HepG2 (cell line): ENCODE results near the gene SOWAHA. TPM values are rescaled to one million over a fixed set of nuclear protein-coding genes. Genes with fewer than 3 reads are reported as not detected.
"Not testable (repeated sequence)": the region's sequence is repeated elsewhere in the genome, so short reads cannot be mapped to it uniquely, and the experiment has no call there.

Source experiments
- ATAC-seq: fragments of 200-7000 bp; cut with Tn5 transposase; 3 replicates; pipeline ENCODE4 v1.9.1; 2020; ENCODE audit warnings: mild to moderate bottlenecking, moderate library complexity
- BruUV-seq: library from RNA; stranded (reverse); fragments of 400-500 nt; replicated peaks from 2 replicates; lab custom pipeline; 2021; lab: Mats Ljungman, UMichigan
- CTCF ChIA-PET: fragments of 300-600 bp; formaldehyde crosslinking; extraction: SDS; loops from one replicate; lab custom pipeline; 2021; ENCODE audit warnings: low total read pairs, inconsistent platforms, low intra/inter-chr PET ratio; lab: Yijun Ruan, JAX
- POLR2A ChIA-PET: fragments of 350-600 bp; sonication (Branson Sonifier 250); formaldehyde crosslinking; loops from one replicate; lab custom pipeline; 2020; ENCODE audit warnings: antibody characterized with exemption, inconsistent platforms; lab: Yijun Ruan, JAX
- DNase-seq: peaks from one replicate; pipeline ENCODE4 v3.0.0-alpha.2; 2015; ENCODE audit warnings: low spot score
- FAIRE-seq: peaks from 3 replicates; lab custom pipeline; 2011; peaks lifted over from hg19 to GRCh38; lab: Jason Lieb, UNC
- H2AFZ ChIP-seq: one replicate; pipeline ENCODE4 v1.6.1; 2011; ENCODE audit warnings: low read length, inconsistent platforms
- H3K27ac ChIP-seq: fragments of 300-600 bp; 3 replicates; pipeline ENCODE4 v1.8.0; 2011; ENCODE audit warnings: mixed run types, mild to moderate bottlenecking, mixed read lengths, low read length, inconsistent platforms; ENCODE audit not compliant: insufficient read depth; ENCODE audit errors: extremely low read length
- H3K27me3 ChIP-seq, 2 experiments: fragments of 200-600 bp in 1 of 2; 2 replicates in 1 of 2; 3 replicates in 1 of 2; pipeline versions ENCODE4 v1.6.0 to v1.8.0; 2011; ENCODE audit warnings: low read length in 2 of 2, mild to moderate bottlenecking in 2 of 2, moderate library complexity in 2 of 2, inconsistent platforms in 1 of 2; ENCODE audit not compliant: insufficient read depth in 2 of 2, control insufficient read depth in 1 of 2
- H3K36me3 ChIP-seq, 2 experiments: fragments of 200-600 bp in 1 of 2; replicated peaks in 1 of 2; 2 replicates in 1 of 2; 3 replicates in 1 of 2; pipeline versions ENCODE4 v1.5.1 to v1.8.0; 2011; ENCODE audit warnings: low read length in 2 of 2, inconsistent platforms in 1 of 2; ENCODE audit not compliant: insufficient read depth in 2 of 2, control insufficient read depth in 1 of 2
- H3K4me1 ChIP-seq: 2 replicates; pipeline ENCODE4 v1.5.1; 2012; ENCODE audit warnings: low read length, inconsistent platforms; ENCODE audit not compliant: insufficient read depth
- H3K4me2 ChIP-seq: 2 replicates; pipeline ENCODE4 v1.6.0; 2011; ENCODE audit warnings: low read depth, low read length, inconsistent platforms
- H3K4me3 ChIP-seq, 3 experiments: fragments of 200-600 bp in 1 of 3; sonication (generic), shearing (Covaris generic) in 1 of 3; replicated peaks in 1 of 3; 2 replicates each; pipeline ENCODE4 v1.5.1; 2011 to 2016; ENCODE audit warnings: low read length in 3 of 3, inconsistent platforms in 2 of 3, low read depth in 2 of 3, mild to moderate bottlenecking in 2 of 3, control low read depth in 1 of 3, mixed read lengths in 1 of 3; ENCODE audit not compliant: insufficient read depth in 1 of 3
- H3K79me2 ChIP-seq: one replicate; pipeline ENCODE4 v1.6.1; 2011; ENCODE audit warnings: low read length, inconsistent platforms; ENCODE audit not compliant: insufficient read depth
- H3K9ac ChIP-seq: 2 replicates; pipeline ENCODE4 v1.6.0; 2011; ENCODE audit warnings: mild to moderate bottlenecking, low read depth, low read length, inconsistent platforms; ENCODE audit not compliant: insufficient read depth
- H3K9me3 ChIP-seq: 2 replicates; pipeline ENCODE4 v1.5.1; 2012; ENCODE audit warnings: mild to moderate bottlenecking, low read length
- H4K20me1 ChIP-seq: 2 replicates; pipeline ENCODE4 v1.6.0; 2011; ENCODE audit warnings: inconsistent platforms, mild to moderate bottlenecking, low read length, moderate library complexity; ENCODE audit not compliant: insufficient read depth
- MZF1 ChIP-seq: sonication (generic); formaldehyde crosslinking; IDR thresholded peaks from 2 replicates; pipeline ENCODE4 v1.8.1; 2023; ENCODE audit warnings: mild to moderate bottlenecking, missing genetic modification reagents, borderline replicate concordance
- RELA ChIP-seq: sonication (generic); formaldehyde crosslinking; IDR thresholded peaks from 2 replicates; pipeline ENCODE4 v1.4.0; 2020; ENCODE audit warnings: missing genetic modification reagents
- ZMYM3 ChIP-seq: sonication (generic); formaldehyde crosslinking; IDR thresholded peaks from 2 replicates; pipeline ENCODE4 v1.5.1; 2020; ENCODE audit warnings: mild to moderate bottlenecking, missing genetic modification reagents
- ZNF121 ChIP-seq: sonication (generic); formaldehyde crosslinking; IDR thresholded peaks from 2 replicates; pipeline ENCODE4 v1.5.0; 2020; ENCODE audit warnings: mild to moderate bottlenecking, missing genetic modification reagents
- WGBS: methylation state at CpG from one replicate; pipeline ENCODE4 v1.1.6; 2017; ENCODE audit warnings: low lambda C conversion rate; 5-methylcytosine and 5-hydroxymethylcytosine counted together
- in situ Hi-C: cut with HindIII; loops from 2 replicates; pipeline ENCODE4 v1.10.0; 2017; ENCODE audit warnings: low pct_unique_long_range_greater_than_20kb; ENCODE audit not compliant: extremely low pct_ligation_motif_present
- intact Hi-C: fragments of 100-400 bp; cut with micrococcal nuclease; formaldehyde crosslinking; loops from one replicate; pipeline ENCODE4 v1.10.0; 2022; ENCODE audit not compliant: unreplicated experiment
- polyA plus RNA-seq, 8 experiments: library from polyadenylated mRNA; depleted of rRNA in 3 of 8; stranded (reverse) in 7 of 8; unstranded in 1 of 8; fragments of >200 nt; fragmentation: Illumina TruSeq in 4 of 8; extraction: Trizol in 4 of 8; gene quantifications; 2 replicates each; pipeline versions ENCODE4 v1.2.1 to v1.2.3, GENCODE V29; 2011 to 2016; ENCODE audit warnings: low read depth in 4 of 8, missing spikeins in 1 of 8, mixed read lengths in 1 of 8; ENCODE audit not compliant: insufficient read depth in 1 of 8
- total RNA-seq, 5 experiments: library from RNA; depleted of rRNA; stranded (reverse); fragments of >200 nt; fragmentation: Illumina TruSeq; extraction: Trizol; gene quantifications; 2 replicates each; pipeline ENCODE4 v1.2.3, GENCODE V29; 2016; ENCODE audit warnings: low read depth in 1 of 5
- TF ChIP-seq, protein P1 (sequence below): sonication (generic); formaldehyde crosslinking; IDR thresholded peaks from 2 replicates; pipeline ENCODE4 v1.5.0; 2020; ENCODE audit warnings: mild to moderate bottlenecking, missing genetic modification reagents

Gene SOWAHA
- total and polyA plus RNA-seq, 2 of the 13 experiments (the other 11 are each of a cell fraction or from before 2014, with no cell fraction given) = 0.95 to 1.9 TPM

- H3K27ac ChIP-seq, BruUV-seq, in situ Hi-C loops, CTCF ChIA-PET, intact Hi-C loops, H3K9ac ChIP-seq, H3K9me3 ChIP-seq, FAIRE-seq, H3K36me3 ChIP-seq, DNase-seq, H3K27me3 ChIP-seq, H3K79me2 ChIP-seq, H3K4me2 ChIP-seq, ATAC-seq, H2AFZ ChIP-seq, H3K4me3 ChIP-seq, H4K20me1 ChIP-seq: not testable (repeated sequence)
- peak; percentile 69; the same call in 1 of the 2 replicates for TF ChIP-seq ZMYM3
- TF ChIP-seq, protein P1, sequence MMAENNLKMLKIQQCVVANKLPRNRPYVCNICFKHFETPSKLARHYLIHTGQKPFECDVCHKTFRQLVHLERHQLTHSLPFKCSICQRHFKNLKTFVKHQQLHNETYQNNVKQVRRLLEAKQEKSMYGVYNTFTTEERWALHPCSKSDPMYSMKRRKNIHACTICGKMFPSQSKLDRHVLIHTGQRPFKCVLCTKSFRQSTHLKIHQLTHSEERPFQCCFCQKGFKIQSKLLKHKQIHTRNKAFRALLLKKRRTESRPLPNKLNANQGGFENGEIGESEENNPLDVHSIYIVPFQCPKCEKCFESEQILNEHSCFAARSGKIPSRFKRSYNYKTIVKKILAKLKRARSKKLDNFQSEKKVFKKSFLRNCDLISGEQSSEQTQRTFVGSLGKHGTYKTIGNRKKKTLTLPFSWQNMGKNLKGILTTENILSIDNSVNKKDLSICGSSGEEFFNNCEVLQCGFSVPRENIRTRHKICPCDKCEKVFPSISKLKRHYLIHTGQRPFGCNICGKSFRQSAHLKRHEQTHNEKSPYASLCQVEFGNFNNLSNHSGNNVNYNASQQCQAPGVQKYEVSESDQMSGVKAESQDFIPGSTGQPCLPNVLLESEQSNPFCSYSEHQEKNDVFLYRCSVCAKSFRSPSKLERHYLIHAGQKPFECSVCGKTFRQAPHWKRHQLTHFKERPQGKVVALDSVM = peak; percentile 70
- peaks cover 52% of the 10 kb centered on the region for H3K4me1 ChIP-seq
- 98% methylated on average over 5 of the region's 5 CpGs for WGBS
- POLR2A ChIA-PET = interaction anchor here (2.6 to 2.8 kb wide), 2 partner anchors 10 to 15 kb away, joined by 20 to 28 read pairs; partner anchors contain the start of genes GDF9 and UQCRQ
Measured at GRCh38 chr5:132854992-132855391, 41.9 kb downstream of the SOWAHA start.

DNA sequence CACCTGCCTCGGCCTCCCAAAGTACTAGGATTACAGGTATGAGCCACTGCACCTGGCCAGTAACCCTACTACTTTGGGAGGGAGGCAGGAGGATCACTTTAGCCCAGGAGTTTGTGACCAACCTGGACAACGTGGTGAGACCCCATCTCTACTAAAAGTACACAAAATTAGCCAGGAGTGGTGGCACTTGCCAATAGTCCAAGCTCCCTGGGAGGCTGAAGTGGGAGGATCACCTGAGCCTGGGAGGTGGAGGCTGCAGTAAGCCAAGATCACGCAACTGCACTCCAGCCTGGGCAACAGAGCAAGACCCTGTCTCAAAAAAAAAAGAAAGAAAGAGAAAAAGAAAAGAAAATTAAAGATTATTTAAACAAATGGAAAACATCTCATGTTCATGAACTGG lies 42.9 kb downstream of the SOWAHA start:
- Histone ChIP-seq H3K9me3 (no peaks in the 10 kb centered on the region), H3K9ac (no peak overlapping the region), H3K4me2 (no peak overlapping the region), H4K20me1 (no peaks in the 10 kb centered on the region), H3K36me3 (no peaks in the 10 kb centered on the region), H3K79me2 (no peaks in the 10 kb centered on the region), H3K27me3 (no peaks in the 10 kb centered on the region; a peak in 1 of 5 replicates), H3K4me1 (peaks cover 42% of the 10 kb centered on the region), H3K27ac (no peak overlapping the region), H3K4me3 (no peak overlapping the region), H2AFZ (no peak overlapping the region)
- intact Hi-C loops = no loop called here
- 89% methylated on average over 3 of the region's 3 CpGs for WGBS
- TF ChIP-seq RELA (CRISPR knock-in tag) = no peak
- no peak for TF ChIP-seq MZF1 (CRISPR knock-in tag)
- TF ChIP-seq, protein P1 = peak; percentile 32; the same call in 1 of the 2 replicates
- TF ChIP-seq ZNF121 (CRISPR knock-in tag) = 0 out of 2 replicates have a peak, but pooled peaks have one; percentile 7
- FAIRE-seq (no peak), DNase-seq (no peak), ATAC-seq (no peak)
- CTCF ChIA-PET = no interaction called here
- POLR2A ChIA-PET = no interaction called here
- no TSS peak for BruUV-seq
- in situ Hi-C loops = no loop called here
